GM23338 (cell line): ENCODE data around the gene CHMP4B. TPM values are rescaled to one million over a fixed set of nuclear protein-coding genes. Genes with fewer than 3 reads are reported as not detected.
A peak's percentile ranks its signal among the peaks of the same experiment; 100 is the strongest.

Experiments used
- ATAC-seq: fragments of 200-7000 bp; cut with Tn5 transposase; 3 replicates; pipeline ENCODE4 v1.9.1; 2020
- DNase-seq: peaks from one replicate; pipeline ENCODE4 v3.0.0-alpha.2; 2015; ENCODE audit warnings: low spot score
- H2AFZ ChIP-seq: fragments of 200-600 bp; sonication (generic); 2 replicates; pipeline ENCODE4 v1.8.0; 2016; ENCODE audit warnings: antibody characterized with exemption, mild to moderate bottlenecking, moderate library complexity
- H3F3A ChIP-seq: fragments of 200-600 bp; sonication (generic); replicated peaks from 2 replicates; pipeline ENCODE4 v1.8.0; 2017; ENCODE audit warnings: antibody characterized with exemption, mixed run types, low read depth
- H3K27ac ChIP-seq: fragments of 200-600 bp; sonication (generic); 2 replicates; pipeline ENCODE4 v1.6.1; 2016; ENCODE audit warnings: low read depth
- H3K27me3 ChIP-seq: fragments of 200-600 bp; sonication (generic); 2 replicates; pipeline ENCODE4 v1.8.0; 2016; ENCODE audit warnings: mild to moderate bottlenecking, mixed run types, moderate library complexity; ENCODE audit not compliant: insufficient read depth
- H3K36me3 ChIP-seq: fragments of 200-600 bp; sonication (generic); 2 replicates; pipeline ENCODE4 v1.8.0; 2016; ENCODE audit warnings: mild to moderate bottlenecking; ENCODE audit not compliant: insufficient read depth
- H3K4me1 ChIP-seq: fragments of 200-600 bp; sonication (generic); 2 replicates; pipeline ENCODE4 v1.8.0; 2016; ENCODE audit warnings: mild to moderate bottlenecking, moderate library complexity; ENCODE audit not compliant: insufficient read depth
- H3K4me2 ChIP-seq: fragments of 200-600 bp; sonication (generic); 2 replicates; pipeline ENCODE4 v1.7.1; 2017; ENCODE audit warnings: mixed run types
- H3K4me3 ChIP-seq: fragments of 200-600 bp; sonication (generic); 2 replicates; pipeline ENCODE4 v1.6.1; 2016; ENCODE audit warnings: mixed run types
- H3K79me2 ChIP-seq: fragments of 200-600 bp; sonication (generic); replicated peaks from 2 replicates; pipeline ENCODE4 v1.8.0; 2017; ENCODE audit warnings: mild to moderate bottlenecking; ENCODE audit not compliant: insufficient read depth
- H3K9me2 ChIP-seq: fragments of 200-600 bp; sonication (generic); 2 replicates; pipeline ENCODE4 v1.8.0; 2017; ENCODE audit not compliant: insufficient read depth
- H4K20me1 ChIP-seq: fragments of 200-600 bp; sonication (generic); replicated peaks from 2 replicates; pipeline ENCODE4 v1.8.0; 2017; ENCODE audit warnings: mild to moderate bottlenecking; ENCODE audit not compliant: insufficient read depth
- H3K27ac Mint-ChIP-seq: 2 replicates; pipeline ENCODE4 v1.8.0; 2020; ENCODE audit warnings: inconsistent platforms, mild to moderate bottlenecking, moderate library complexity, mixed read lengths
- H3K27me3 Mint-ChIP-seq: 3 replicates; pipeline ENCODE4 v1.8.0; 2022; ENCODE audit warnings: low read depth, mild to moderate bottlenecking, moderate library complexity, mixed read lengths, inconsistent platforms; ENCODE audit not compliant: insufficient read depth, poor library complexity
- H3K36me3 Mint-ChIP-seq: 3 replicates; pipeline ENCODE4 v1.8.0; 2021; ENCODE audit warnings: low read depth, mild to moderate bottlenecking, inconsistent platforms, moderate library complexity, mixed read lengths
- H3K4me1 Mint-ChIP-seq: 3 replicates; pipeline ENCODE4 v1.8.0; 2020; ENCODE audit warnings: mild to moderate bottlenecking, inconsistent platforms, mixed read lengths
- H3K4me3 Mint-ChIP-seq: 3 replicates; pipeline ENCODE4 v1.8.0; 2021; ENCODE audit warnings: moderate library complexity, mild to moderate bottlenecking, inconsistent platforms, mixed read lengths
- H3K9me3 Mint-ChIP-seq: 3 replicates; pipeline ENCODE4 v1.8.0; 2020; ENCODE audit warnings: moderate library complexity, mild to moderate bottlenecking, inconsistent platforms, mixed read lengths
- CREB1 ChIP-seq: fragments of 250-450 bp; sonication (Bioruptor Pico); IDR thresholded peaks from 2 replicates; pipeline ENCODE4 v1.5.0; 2020; ENCODE audit warnings: low read depth, mild to moderate bottlenecking, moderate library complexity
- CTCF ChIP-seq, 2 experiments: fragments of 200-600 bp in 1 of 2; sonication (generic) in 1 of 2; conservative IDR thresholded peaks; 2 replicates each; pipeline versions ENCODE4 v1.5.1 to v1.6.1; 2016 to 2017; ENCODE audit warnings: antibody characterized with exemption in 2 of 2, low read depth in 2 of 2, mild to moderate bottlenecking in 2 of 2, moderate library complexity in 1 of 2
- ETS1 ChIP-seq: IDR thresholded peaks from 2 replicates; pipeline ENCODE4 v1.6.1; 2016; ENCODE audit warnings: antibody characterized with exemption
- EZH2 ChIP-seq: fragments of 200-600 bp; sonication (generic); IDR thresholded peaks from one replicate; pipeline ENCODE4 v1.8.0; 2017; ENCODE audit warnings: antibody characterized with exemption, mild to moderate bottlenecking, low read depth; ENCODE audit not compliant: unreplicated experiment
- EZH2phosphoT487 ChIP-seq: fragments of 200-600 bp; sonication (generic); IDR thresholded peaks from one replicate; pipeline ENCODE4 v1.8.1; 2018; ENCODE audit warnings: antibody characterized with exemption; ENCODE audit not compliant: unreplicated experiment
- JUNB ChIP-seq: IDR thresholded peaks from one replicate; pipeline ENCODE4 v1.6.1; 2016; ENCODE audit warnings: antibody characterized with exemption; ENCODE audit not compliant: unreplicated experiment
- NANOG ChIP-seq: IDR thresholded peaks from 2 replicates; pipeline ENCODE4 v1.6.1; 2016; ENCODE audit warnings: antibody characterized with exemption, borderline replicate concordance
- POLR2AphosphoS5 ChIP-seq: IDR thresholded peaks from 2 replicates; pipeline ENCODE4 v1.6.1; 2016; ENCODE audit warnings: antibody characterized with exemption, low read depth
- REST ChIP-seq: IDR thresholded peaks from one replicate; pipeline ENCODE4 v1.6.1; 2018; ENCODE audit warnings: antibody characterized with exemption; ENCODE audit not compliant: unreplicated experiment
- STAT1 ChIP-seq: IDR thresholded peaks from one replicate; pipeline ENCODE4 v1.6.1; 2016; ENCODE audit warnings: antibody characterized with exemption; ENCODE audit not compliant: unreplicated experiment
- ZNF114 ChIP-seq: fragments of 250-450 bp; sonication (Bioruptor Pico); IDR thresholded peaks from 2 replicates; pipeline ENCODE4 v1.5.0; 2020; ENCODE audit warnings: mild to moderate bottlenecking, moderate library complexity
- ZNF331 ChIP-seq: fragments of 250-450 bp; sonication (Bioruptor Pico); IDR thresholded peaks from 2 replicates; pipeline ENCODE4 v1.5.0; 2020; ENCODE audit warnings: low read depth, mild to moderate bottlenecking, moderate library complexity
- ZNF462 ChIP-seq: fragments of 250-450 bp; sonication (Bioruptor Pico); IDR thresholded peaks from 2 replicates; pipeline ENCODE4 v1.5.0; 2020; ENCODE audit warnings: mild to moderate bottlenecking, moderate library complexity
- polyA plus RNA-seq: library from polyadenylated mRNA; unstranded; fragments of >200 nt; fragmentation: Nextera tagmentation; extraction: Ambion mirVana; gene quantifications from 2 replicates; pipeline ENCODE4 v1.2.1, GENCODE V29; 2016
- total RNA-seq: library from RNA; depleted of rRNA; stranded (reverse); fragments of >200 nt; shearing (Covaris generic); gene quantifications from 2 replicates; pipeline ENCODE4 v1.2.3, GENCODE V29; 2014

Gene CHMP4B
- total and polyA plus RNA-seq, 2 experiments from 2014 or later, result 14.5 to 49.3 TPM

GRCh38 chr20:33815671-33816070 is 4.5 kb downstream of the CHMP4B start:
- H3K27ac ChIP-seq, result 0 out of 2 replicates have a peak overlapping the region, but pooled peaks have one; percentile 9
- peaks cover 14% of the 10 kb centered on the region for H3K4me1 ChIP-seq
- TF ChIP-seq NANOG, result no peak
- TF ChIP-seq EZH2phosphoT487, result no peak
- no peak for TF ChIP-seq ZNF331 (CRISPR knock-in tag)
- TF ChIP-seq CREB1, result no peak
- TF ChIP-seq REST, result no peak
- no peak for TF ChIP-seq ZNF462 (CRISPR knock-in tag)
- TF ChIP-seq ETS1, result no peak
- TF ChIP-seq EZH2, result no peak
- TF ChIP-seq STAT1, result no peak
- no peak for TF ChIP-seq ZNF114
- TF ChIP-seq JUNB, result no peak
- TF ChIP-seq CTCF (conservative IDR thresholded peaks at IDR 0.05; ENCODE audit: low read depth in 2 of 2), result no peak
- TF ChIP-seq POLR2AphosphoS5, result no peak
- peaks cover 93% of the 10 kb centered on the region for H3K79me2 ChIP-seq
- no peak for DNase-seq
- Mint-ChIP-seq H3K4me3 (no peak overlapping the region), H3K4me1 (peaks cover 30% of the 10 kb centered on the region), H3K9me3 (no peaks in the 10 kb centered on the region), H3K27me3 (peaks cover 4% of the 10 kb centered on the region), H3K27ac (no peak overlapping the region), H3K36me3 (peaks cover 3% of the 10 kb centered on the region; the same call in 1 of the 3 replicates)
- H3K4me3 ChIP-seq, result no peak overlapping the region
- H3K36me3 ChIP-seq, result no peaks in the 10 kb centered on the region
- no peak overlapping the region for H2AFZ ChIP-seq
- H3F3A ChIP-seq, result no peaks in the 10 kb centered on the region
- H4K20me1 ChIP-seq, result peaks cover 56% of the 10 kb centered on the region
- no peak for ATAC-seq
- H3K9me2 ChIP-seq, result no peaks in the 10 kb centered on the region
- H3K27me3 ChIP-seq, result no peaks in the 10 kb centered on the region
- no peak overlapping the region for H3K4me2 ChIP-seq
